Activated CD4-positive, alpha-beta memory T cell treated with anti-CD3 and anti-CD28 coated beads for 36 hours (primary cell): ENCODE measurements around the gene ACIN1. TPM values are rescaled to one million over a fixed set of nuclear protein-coding genes. Genes with fewer than 3 reads are reported as not detected.
"Not testable (repeated sequence)": the region's sequence is repeated elsewhere in the genome, so short reads cannot be mapped to it uniquely, and the experiment has no call there.

Experiments used
- CTCF ChIA-PET: fragments of 350-600 bp; sonication (Branson Sonifier 250); formaldehyde crosslinking; loops from one replicate; lab custom pipeline; 2021; ENCODE audit warnings: antibody characterized with exemption, inconsistent platforms; lab: Charles Lee
- POLR2A ChIA-PET: fragments of 350-600 bp; sonication (Branson Sonifier 250); formaldehyde crosslinking; loops from one replicate; lab custom pipeline; 2021; ENCODE audit warnings: antibody characterized with exemption; lab: Charles Lee
- DNase-seq: peaks from one replicate; pipeline ENCODE4 v3.0.0-alpha.2; 2020
- H3K27ac Mint-ChIP-seq: one replicate; pipeline ENCODE4 v1.8.0; 2021; ENCODE audit warnings: mixed read lengths
- H3K27me3 Mint-ChIP-seq: one replicate; pipeline ENCODE4 v1.8.0; 2021; ENCODE audit warnings: mixed read lengths
- H3K36me3 Mint-ChIP-seq: one replicate; pipeline ENCODE4 v1.8.0; 2021; ENCODE audit warnings: mixed read lengths
- H3K4me1 Mint-ChIP-seq: one replicate; pipeline ENCODE4 v1.8.0; 2021; ENCODE audit warnings: low read depth, mixed read lengths
- H3K4me3 Mint-ChIP-seq: one replicate; pipeline ENCODE4 v1.8.0; 2021; ENCODE audit warnings: mild to moderate bottlenecking, mixed read lengths
- H3K9me3 Mint-ChIP-seq: one replicate; pipeline ENCODE4 v1.8.0; 2021; ENCODE audit warnings: mixed read lengths
- intact Hi-C: fragments of 100-400 bp; cut with micrococcal nuclease; formaldehyde crosslinking; loops from one replicate; pipeline ENCODE4 v1.15.1; 2023
- total RNA-seq, 2 experiments: library from RNA; stranded (reverse); gene quantifications; one replicate each; pipeline ENCODE4 v1.2.3, GENCODE V29; 2021

The ACIN1 gene
- total RNA-seq, 2 experiments from 2014 or later = 148 to 157 TPM

DNA sequence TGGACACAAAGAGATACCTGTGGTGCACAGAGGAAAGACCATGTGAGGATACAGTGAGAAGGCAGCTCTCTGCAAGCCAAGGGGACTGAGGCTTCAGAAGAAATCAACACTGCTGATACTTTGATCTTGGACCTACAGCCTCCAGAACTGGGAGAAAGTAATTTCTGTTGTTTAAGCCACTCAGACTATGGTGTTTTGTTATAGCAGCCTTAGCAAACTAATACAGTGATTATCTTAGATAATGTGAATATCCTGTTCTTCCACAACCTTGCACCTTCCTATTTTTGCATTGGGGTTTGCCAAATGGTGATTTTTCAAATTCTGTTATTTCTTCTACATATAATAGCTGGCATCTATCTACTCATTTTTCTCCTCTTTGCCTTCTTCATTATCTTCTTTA is 76.8 kb downstream of the ACIN1 start:
- no peak for DNase-seq
- H3K36me3 Mint-ChIP-seq = peaks cover 8% of the 10 kb centered on the region
- H3K4me3 Mint-ChIP-seq = no peak overlapping the region
- H3K27ac Mint-ChIP-seq = no peak overlapping the region
- H3K9me3 Mint-ChIP-seq = no peaks in the 10 kb centered on the region
- POLR2A ChIA-PET = interaction anchor here (0.6 kb wide), 1 partner anchor 15 kb away, joined by 4 read pairs; no protein-coding TSS in a partner anchor
- peaks cover 5% of the 10 kb centered on the region for H3K4me1 Mint-ChIP-seq
- intact Hi-C loops = no loop called here
- CTCF ChIA-PET = interaction anchor here (1.1 to 1.8 kb wide), 4 partner anchors 11 to 59 kb away, joined by 3 to 9 read pairs (median 5); no protein-coding TSS in a partner anchor
- no peaks in the 10 kb centered on the region for H3K27me3 Mint-ChIP-seq

DNA sequence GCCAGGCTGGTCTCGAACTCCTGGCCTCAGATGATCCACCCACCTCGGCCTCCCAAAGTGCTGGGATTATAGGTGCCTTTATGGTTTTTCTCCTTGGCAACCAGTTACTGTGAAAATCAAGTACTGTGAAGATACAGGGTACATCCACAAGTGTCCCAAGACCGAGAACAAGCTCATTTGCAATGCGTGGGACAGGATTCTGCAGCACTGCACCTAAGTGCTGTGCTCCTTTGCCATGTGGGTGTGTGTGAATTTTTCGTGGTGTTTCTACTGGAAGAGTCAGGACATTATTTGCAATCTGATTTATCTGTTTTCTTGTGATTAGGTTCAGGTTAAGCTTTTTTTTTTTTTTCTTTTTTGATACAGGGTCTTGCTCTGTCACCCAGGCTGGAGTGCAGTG is 77.8 kb downstream of the ACIN1 start:
- Mint-ChIP-seq H3K27me3 (no peaks in the 10 kb centered on the region), H3K27ac (no peak overlapping the region), H3K9me3 (no peaks in the 10 kb centered on the region), H3K4me3 (no peak overlapping the region), H3K36me3 (peaks cover 4% of the 10 kb centered on the region), H3K4me1 (no peaks in the 10 kb centered on the region)
- intact Hi-C loops = no loop called here
- POLR2A ChIA-PET = interaction anchor here (1.3 kb wide), 1 partner anchor 73 kb away, joined by 3 read pairs; no protein-coding TSS in a partner anchor
- CTCF ChIA-PET = interaction anchor here (1.1 to 1.8 kb wide), 4 partner anchors 22 to 45 kb away, joined by 3 to 9 read pairs (median 4); no protein-coding TSS in a partner anchor
- no peak for DNase-seq

DNA sequence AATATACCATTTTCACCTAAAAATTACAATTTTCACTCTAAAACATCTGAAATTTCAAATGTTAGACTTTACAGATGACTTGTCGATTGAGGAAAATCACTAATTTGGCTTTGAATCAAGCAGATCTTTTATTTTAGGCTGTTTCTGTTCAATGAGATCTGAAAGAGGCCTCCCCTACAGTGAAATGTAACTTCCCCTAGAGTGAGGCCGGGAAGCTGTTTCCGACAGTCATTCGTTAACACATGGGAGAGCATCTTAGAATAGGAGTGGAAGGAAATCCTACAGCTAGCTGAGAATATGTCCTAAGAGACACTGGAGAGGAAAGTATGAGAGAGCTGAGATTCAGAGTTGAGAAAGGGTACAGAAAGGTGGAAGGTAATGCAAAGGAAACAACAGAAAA is 79.3 kb downstream of the ACIN1 start:
- no peaks in the 10 kb centered on the region for H3K27me3 Mint-ChIP-seq
- no peak overlapping the region for H3K27ac Mint-ChIP-seq
- H3K4me3 Mint-ChIP-seq = no peak overlapping the region
- intact Hi-C loops = no loop called here
- no peak for DNase-seq
- CTCF ChIA-PET = interaction anchor here (1.7 to 3.1 kb wide), 2 partner anchors 20 to 42 kb away, joined by 6 to 13 read pairs; no protein-coding TSS in a partner anchor
- H3K9me3 Mint-ChIP-seq = no peaks in the 10 kb centered on the region
- POLR2A ChIA-PET = interaction anchor here (0.9 kb wide), 1 partner anchor 9 kb away, joined by 3 read pairs; no protein-coding TSS in a partner anchor
- H3K36me3 Mint-ChIP-seq = no peaks in the 10 kb centered on the region
- no peaks in the 10 kb centered on the region for H3K4me1 Mint-ChIP-seq

DNA sequence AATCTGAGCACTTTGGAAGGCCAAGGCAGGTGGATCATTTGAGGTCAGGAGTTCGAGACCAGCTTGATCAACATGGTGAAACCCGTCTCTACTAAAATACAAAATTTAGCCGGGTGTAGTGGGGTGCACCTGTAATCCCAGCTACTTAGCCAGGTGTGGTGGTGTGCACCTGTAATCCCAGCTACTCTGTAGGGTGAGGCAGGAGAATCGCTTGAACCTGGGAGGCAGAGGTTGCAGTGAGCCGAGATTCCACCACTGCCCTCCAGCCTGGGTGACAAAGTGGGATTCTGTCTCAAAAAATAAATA is 81.2 kb downstream of the ACIN1 start:
- H3K4me1 Mint-ChIP-seq, H3K36me3 Mint-ChIP-seq, H3K27ac Mint-ChIP-seq, H3K4me3 Mint-ChIP-seq, H3K27me3 Mint-ChIP-seq, intact Hi-C loops, H3K9me3 Mint-ChIP-seq, POLR2A ChIA-PET, DNase-seq: not testable (repeated sequence)
- CTCF ChIA-PET = interaction anchor here (1.1 to 5.4 kb wide), 7 partner anchors 11 to 55 kb away, joined by 4 to 28 read pairs (median 5); partner anchors contain the start of gene AJUBA

DNA sequence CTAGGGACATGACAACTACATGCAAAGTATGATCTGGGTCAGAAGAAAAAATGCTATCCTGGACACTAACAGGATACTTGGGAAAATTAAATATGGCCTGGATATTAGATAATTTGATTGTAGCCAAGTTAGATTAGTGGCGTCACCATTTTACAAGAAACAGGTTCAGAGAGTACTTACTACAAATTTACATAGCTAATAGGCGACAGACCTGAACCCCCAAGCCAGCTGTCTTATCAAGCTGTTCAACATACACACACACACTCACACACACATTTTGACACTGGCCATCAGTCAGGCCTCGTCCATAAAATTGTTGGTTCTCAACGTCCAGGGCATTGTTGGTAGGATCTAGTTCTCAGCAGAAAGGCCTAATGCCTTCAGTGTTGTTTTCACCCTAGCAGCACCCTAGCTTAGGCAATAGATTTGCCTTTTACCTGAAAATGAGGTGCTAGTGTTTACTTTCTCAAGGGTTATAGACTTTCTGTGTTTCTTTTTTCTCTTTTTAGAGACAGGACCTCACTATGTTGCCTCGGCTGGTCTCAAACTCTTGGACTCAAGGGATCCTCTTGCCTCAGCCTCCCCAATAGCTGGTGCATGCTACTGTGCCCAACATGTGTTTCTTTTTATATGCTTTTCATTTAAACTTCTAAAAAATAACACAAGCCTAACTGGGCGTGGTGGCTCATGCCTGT is 81.7 kb downstream of the ACIN1 start:
- Mint-ChIP-seq H3K4me3 (no peak overlapping the region), H3K36me3 (no peaks in the 10 kb centered on the region), H3K9me3 (no peaks in the 10 kb centered on the region), H3K27me3 (no peaks in the 10 kb centered on the region), H3K4me1 (peaks cover 14% of the 10 kb centered on the region), H3K27ac (no peak overlapping the region)
- ChIA-PET POLR2A (interaction anchor here (1.2 kb wide), 1 partner anchor 8 kb away, joined by 3 read pairs; no protein-coding TSS in a partner anchor), CTCF (interaction anchor here (0.7 to 5.4 kb wide), 9 partner anchors 10 to 83 kb away, joined by 3 to 28 read pairs (median 4); partner anchors contain the start of gene AJUBA)
- intact Hi-C loops = no loop called here
- DNase-seq = no peak

DNA sequence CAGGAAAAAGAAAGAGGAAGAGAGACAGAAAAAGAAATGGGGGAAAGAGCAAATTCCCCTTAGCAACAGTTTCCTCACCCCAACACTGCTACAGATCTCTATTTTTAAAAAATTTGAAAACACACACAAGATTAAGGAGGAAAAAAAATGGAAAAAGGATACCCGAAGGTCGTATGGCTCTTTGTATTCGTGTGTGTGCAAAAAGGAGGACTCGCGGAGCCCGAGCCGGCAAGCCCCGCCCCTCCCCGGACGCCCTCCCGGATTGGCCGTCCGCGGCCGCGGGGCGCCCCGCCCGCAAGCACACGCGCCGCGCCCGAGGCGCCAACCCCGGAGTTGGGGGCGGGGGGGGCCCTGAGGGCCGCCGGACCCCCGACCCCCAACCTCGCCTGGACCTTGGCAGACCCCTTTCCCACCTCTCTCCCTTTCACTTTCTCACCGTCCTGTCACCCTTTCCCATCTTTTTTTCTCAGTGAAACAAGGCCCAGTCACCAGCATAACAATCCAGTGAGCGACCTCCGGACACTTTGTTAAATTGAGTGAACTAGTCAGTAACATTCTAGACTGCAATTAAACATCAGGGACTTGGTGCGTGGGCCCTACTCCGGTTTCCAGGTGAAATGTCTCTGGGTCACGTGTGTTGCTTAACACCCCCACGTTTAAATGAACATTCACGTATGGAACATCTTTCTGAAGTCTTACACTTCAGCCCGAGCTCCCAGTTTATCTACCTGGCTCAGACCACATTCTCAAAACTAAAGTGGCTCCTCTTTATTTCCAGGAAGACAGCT is 84.8 kb downstream of the ACIN1 start, which contains the start of gene C14orf93:
Gene C14orf93 (minus strand): TSS at position 205 of the 788 bp plus-strand sequence. CDS start 11,120 bp downstream, outside the sequence.
- ChIA-PET CTCF (interaction anchor here (0.9 to 5.4 kb wide), 2 partner anchors 16 to 24 kb away, joined by 3 to 28 read pairs; no protein-coding TSS in a partner anchor), POLR2A (interaction anchor here (0.5 to 1.2 kb wide), 4 partner anchors 15 to 81 kb away, joined by 3 to 4 read pairs (median 3); partner anchors contain the start of gene PRMT5)
- DNase-seq = peak; percentile 88
- no peaks in the 10 kb centered on the region for H3K9me3 Mint-ChIP-seq
- H3K4me1 Mint-ChIP-seq = peaks cover 30% of the 10 kb centered on the region
- peak within 1 kb of the TSS; percentile 92 for H3K4me3 Mint-ChIP-seq
- H3K27me3 Mint-ChIP-seq = no peaks in the 10 kb centered on the region
- peak within 1 kb of the TSS; percentile 94 for H3K27ac Mint-ChIP-seq
- intact Hi-C loops = loop anchor here (2.0 kb wide), 1 partner anchor 15 kb away; no protein-coding TSS in a partner anchor
- peaks cover 2% of the 10 kb centered on the region for H3K36me3 Mint-ChIP-seq

DNA sequence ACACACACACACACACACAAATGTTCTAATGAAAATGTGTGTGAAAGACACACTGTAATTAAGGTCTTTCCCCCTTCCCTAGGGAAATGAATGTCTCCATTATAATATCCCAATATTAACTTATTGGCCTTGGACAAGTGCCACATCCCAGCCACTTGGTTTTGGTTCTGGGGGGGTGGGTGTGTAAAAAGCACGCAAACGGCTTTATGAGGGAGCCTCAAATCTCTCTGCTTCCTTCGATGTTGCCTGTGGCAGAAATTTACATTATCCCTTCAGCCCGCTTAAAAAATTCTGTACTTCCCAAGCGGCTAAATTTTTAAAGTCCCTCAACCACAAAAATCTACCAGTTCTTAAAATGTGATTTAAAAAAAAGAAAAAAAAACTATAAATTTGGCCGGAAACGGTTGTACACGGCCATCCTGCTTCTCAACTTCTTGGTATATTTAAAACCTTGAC is 85.4 kb downstream of the ACIN1 start:
- DNase-seq = no peak
- ChIA-PET POLR2A (no interaction called here), CTCF (interaction anchor here (1.3 to 4.1 kb wide), 3 partner anchors 22 to 47 kb away, joined by 3 to 68 read pairs (median 61); partner anchors contain the start of genes AJUBA and CDH24)
- Mint-ChIP-seq H3K36me3 (peaks cover 2% of the 10 kb centered on the region), H3K4me3 (peak overlapping the region; percentile 92), H3K4me1 (peaks cover 33% of the 10 kb centered on the region), H3K27ac (peak overlapping the region; percentile 93), H3K27me3 (no peaks in the 10 kb centered on the region), H3K9me3 (no peaks in the 10 kb centered on the region)
- intact Hi-C loops = no loop called here

DNA sequence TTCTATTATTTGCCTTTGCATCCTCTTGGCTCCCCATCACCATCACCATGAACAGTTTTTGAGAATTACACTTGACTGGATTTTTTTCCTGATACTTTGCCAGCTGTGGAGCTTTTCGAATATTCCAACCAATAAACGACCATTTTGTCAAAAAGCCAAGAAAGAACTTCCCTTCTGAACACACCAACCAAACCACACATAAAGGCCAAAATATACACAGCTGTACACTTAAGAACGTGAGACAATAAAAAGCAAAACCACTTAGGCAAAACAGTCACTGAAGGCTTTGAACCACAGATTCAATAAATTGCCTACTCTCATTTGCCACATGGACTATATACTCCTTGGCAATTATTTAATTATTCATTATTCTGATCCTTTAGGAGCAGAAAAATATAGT is 86.1 kb downstream of the ACIN1 start:
- DNase-seq = no peak
- POLR2A ChIA-PET = no interaction called here
- H3K27me3 Mint-ChIP-seq = no peaks in the 10 kb centered on the region
- intact Hi-C loops = no loop called here
- CTCF ChIA-PET = interaction anchor here (0.9 to 4.1 kb wide), 7 partner anchors 22 to 1105 kb away, joined by 3 to 68 read pairs (median 14); partner anchors contain the start of genes AJUBA, CDH24, DCAF11 and PRMT5
- peak overlapping the region; percentile 66 for H3K27ac Mint-ChIP-seq
- H3K9me3 Mint-ChIP-seq = no peaks in the 10 kb centered on the region
- H3K4me3 Mint-ChIP-seq = peak overlapping the region; percentile 92
- peaks cover 2% of the 10 kb centered on the region for H3K36me3 Mint-ChIP-seq
- peaks cover 33% of the 10 kb centered on the region for H3K4me1 Mint-ChIP-seq

Other genes with a start within 250 kb of the ACIN1 start
- gene LRP10, start 223.4 kb downstream of the ACIN1 start, total RNA-seq = 10 to 100 TPM; 62.4 to 64.3 TPM
- gene REM2, start 211.9 kb downstream of the ACIN1 start, total RNA-seq = under 1 TPM; 0.36 to 0.77 TPM
- 10 to 100 TPM; 55.0 to 56.0 TPM for gene RBM23, start 176.0 kb downstream of the ACIN1 start, total RNA-seq
- 100 to 1,000 TPM in 1 of 2 experiments, 10 to 100 TPM in 1; 85.6 to 100 TPM for gene PRMT5, start 165.8 kb downstream of the ACIN1 start, total RNA-seq
- 10 to 100 TPM; 84.4 to 86.6 TPM for gene HAUS4, start 138.0 kb downstream of the ACIN1 start, total RNA-seq
- 1 to 10 TPM; 1.5 to 1.7 TPM for gene AJUBA, start 112.6 kb downstream of the ACIN1 start, total RNA-seq
- 10 to 100 TPM in 1 of 2 experiments, 1 to 10 TPM in 1; 7.5 to 10.8 TPM for gene C14orf93, start 85.0 kb downstream of the ACIN1 start, total RNA-seq
- gene PSMB5, start 60.2 kb downstream of the ACIN1 start, total RNA-seq = 100 to 1,000 TPM; 116 to 119 TPM
- not detected for gene PSMB11, start 52.9 kb downstream of the ACIN1 start, total RNA-seq
- gene CDH24, start 37.6 kb downstream of the ACIN1 start, total RNA-seq = 1 to 10 TPM in 1 of 2 experiments, under 1 TPM in 1; 1.00 to 1.1 TPM
- gene C14orf119, start 369 bp upstream of the ACIN1 start, total RNA-seq = 10 to 100 TPM; 58.0 to 62.8 TPM
- gene CIROP, start 9.9 kb upstream of the ACIN1 start, total RNA-seq = not detected
- gene CEBPE, start 24.1 kb upstream of the ACIN1 start, total RNA-seq = under 1 TPM; 0.19 to 0.34 TPM
- 1 to 10 TPM in 1 of 2 experiments, under 1 TPM in 1; 0.83 to 1.7 TPM for gene SLC7A8, start 88.5 kb upstream of the ACIN1 start, total RNA-seq
- not detected for gene RNF212B, start 142.8 kb upstream of the ACIN1 start, total RNA-seq
- 10 to 100 TPM; 12.3 to 13.0 TPM for gene HOMEZ, start 191.0 kb upstream of the ACIN1 start, total RNA-seq
- gene PPP1R3E, start 207.7 kb upstream of the ACIN1 start, total RNA-seq = 10 to 100 TPM; 12.6 to 15.8 TPM
- gene BCL2L2, start 211.7 kb upstream of the ACIN1 start, total RNA-seq = under 1 TPM; 0.55 to 0.85 TPM
- gene PABPN1, start 226.3 kb upstream of the ACIN1 start, total RNA-seq = 100 to 1,000 TPM; 198 to 209 TPM